Pancreas (tissue), 10 donors: ENCODE data around the gene TUBGCP5. TPM values are rescaled to one million over a fixed set of nuclear protein-coding genes. Genes with fewer than 3 reads are reported as not detected.

Experiments used
- ATAC-seq, 4 donors: fragments of 200-7000 bp; cut with Tn5 transposase; one replicate each; pipeline versions ENCODE4 v1.8.0 to v1.9.1; 2020; ENCODE audit warnings: mild to moderate bottlenecking in 4 of 4, moderate library complexity in 4 of 4
- DNase-seq, 6 donors: peaks; one replicate each; pipeline ENCODE4 v3.0.0-alpha.2; 2020
- FAIRE-seq: peaks from 2 replicates; lab custom pipeline; 2012; peaks lifted over from hg19 to GRCh38; lab: Jason Lieb, UNC
- H3K27ac ChIP-seq, 4 donors: fragments of 200-600 bp; sonication (generic); 1 replicate in 3 of 4; 2 replicates in 1 of 4; pipeline versions ENCODE4 v1.5.0 to v1.8.0; 2020
- H3K27me3 ChIP-seq, 4 donors: fragments of 200-600 bp; one replicate each; pipeline ENCODE4 v1.8.0; 2021
- H3K36me3 ChIP-seq, 3 donors: fragments of 200-600 bp; sonication (generic) in 1 of 3; one replicate each; pipeline versions ENCODE4 v1.5.0 to v1.8.0; 2020 to 2021
- H3K4me1 ChIP-seq, 3 donors: fragments of 200-600 bp; one replicate each; pipeline ENCODE4 v1.8.0; 2021
- H3K4me3 ChIP-seq, 4 donors: fragments of 200-600 bp; sonication (generic) in 2 of 4; one replicate each; pipeline versions ENCODE4 v1.5.0 to v1.8.0; 2020 to 2021
- H3K9me3 ChIP-seq, 4 donors: fragments of 200-600 bp; one replicate each; pipeline ENCODE4 v1.8.0; 2021
- WGBS, 2 donors: extraction: QIAGEN DNeasy Blood & Tissue Kit; methylation state at CpG; one replicate each; pipeline ENCODE4 v1.1.7; 2013; 5-methylcytosine and 5-hydroxymethylcytosine counted together
- intact Hi-C, 3 donors: fragments of 100-400 bp; cut with DNase I; formaldehyde crosslinking; loops; one replicate each; pipeline versions ENCODE4 v1.11.1 to v1.14.2; 2022
- polyA plus RNA-seq, 2 donors: library from polyadenylated mRNA; stranded (reverse); fragments of 200-250 nt; gene quantifications; one replicate each; pipeline ENCODE4 v1.2.3, GENCODE V29; 2013
- total RNA-seq, 6 donors: library from RNA; stranded (reverse); fragmentation: NEBNext Ultra II Directional in 4 of 6; extraction: Animal tissue kit (Norgen Biotek cat#: 25700) in 4 of 6; gene quantifications; one replicate each; pipeline versions ENCODE4 v1.2.1 to v1.2.4, GENCODE V29; 2021 to 2023
- TF ChIP-seq, protein P1 (sequence below), 4 donors: fragments of 200-600 bp; sonication (generic) in 3 of 4; IDR thresholded peaks; one replicate each; pipeline versions ENCODE4 v1.5.0 to v1.8.0; 2021; ENCODE audit warnings: antibody characterized with exemption in 4 of 4
- donor health status: healthy with polysubstance abuse.
- donor health status: DM: no; HTN: no; CAD: no; lungs with moderate emphysema.
- donor health status: DM: no; HTN: no; CAD: no.
- donor health status: control.
- donor health status: control.
- donor health status: Bipolar disorder and iron deficiency.
- donor health status: DM: yes; HTN: yes; CAD: no.
- donor health status: DM: no; HTN: no; CAD: no.
- donor health status: DM: no; HTN: no; CAD: no.
- donor health status: DM: yes; HTN: yes; CAD: no.

TUBGCP5 gene
- total and polyA plus RNA-seq, 8 donors, result 6.0 to 10.4 (median 7.6) TPM

GRCh38 chr15:23039917-23040281 lies 530 bp upstream of the TUBGCP5 start:
- no peaks in the 10 kb centered on the region for H3K9me3 ChIP-seq
- H3K4me1 ChIP-seq, result peaks cover 10 to 13% (median 13%) of the 10 kb centered on the region in 3 donors
- intact Hi-C loops, result no loop called here
- TF ChIP-seq, protein P1, sequence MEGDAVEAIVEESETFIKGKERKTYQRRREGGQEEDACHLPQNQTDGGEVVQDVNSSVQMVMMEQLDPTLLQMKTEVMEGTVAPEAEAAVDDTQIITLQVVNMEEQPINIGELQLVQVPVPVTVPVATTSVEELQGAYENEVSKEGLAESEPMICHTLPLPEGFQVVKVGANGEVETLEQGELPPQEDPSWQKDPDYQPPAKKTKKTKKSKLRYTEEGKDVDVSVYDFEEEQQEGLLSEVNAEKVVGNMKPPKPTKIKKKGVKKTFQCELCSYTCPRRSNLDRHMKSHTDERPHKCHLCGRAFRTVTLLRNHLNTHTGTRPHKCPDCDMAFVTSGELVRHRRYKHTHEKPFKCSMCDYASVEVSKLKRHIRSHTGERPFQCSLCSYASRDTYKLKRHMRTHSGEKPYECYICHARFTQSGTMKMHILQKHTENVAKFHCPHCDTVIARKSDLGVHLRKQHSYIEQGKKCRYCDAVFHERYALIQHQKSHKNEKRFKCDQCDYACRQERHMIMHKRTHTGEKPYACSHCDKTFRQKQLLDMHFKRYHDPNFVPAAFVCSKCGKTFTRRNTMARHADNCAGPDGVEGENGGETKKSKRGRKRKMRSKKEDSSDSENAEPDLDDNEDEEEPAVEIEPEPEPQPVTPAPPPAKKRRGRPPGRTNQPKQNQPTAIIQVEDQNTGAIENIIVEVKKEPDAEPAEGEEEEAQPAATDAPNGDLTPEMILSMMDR (IDR thresholded peaks at IDR 0.05), result no peak
- FAIRE-seq, result no peak
- H3K36me3 ChIP-seq, result no peaks in the 10 kb centered on the region
- 22 to 26% methylated on average over 10 of the region's 10 CpGs for WGBS, 2 donors
- no peaks in the 10 kb centered on the region for H3K27me3 ChIP-seq
- peak overlapping the region in 3 of 4 donors; percentile 69 to 85 (median 76) for H3K27ac ChIP-seq
- peak overlapping the region; percentile 47 to 91 (median 80) for H3K4me3 ChIP-seq
- DNase-seq, result peak in 1 of 6 donors; percentile 70
- ATAC-seq, result peak in 3 of 4 donors; percentile 17 to 54 (median 38)

DNA sequence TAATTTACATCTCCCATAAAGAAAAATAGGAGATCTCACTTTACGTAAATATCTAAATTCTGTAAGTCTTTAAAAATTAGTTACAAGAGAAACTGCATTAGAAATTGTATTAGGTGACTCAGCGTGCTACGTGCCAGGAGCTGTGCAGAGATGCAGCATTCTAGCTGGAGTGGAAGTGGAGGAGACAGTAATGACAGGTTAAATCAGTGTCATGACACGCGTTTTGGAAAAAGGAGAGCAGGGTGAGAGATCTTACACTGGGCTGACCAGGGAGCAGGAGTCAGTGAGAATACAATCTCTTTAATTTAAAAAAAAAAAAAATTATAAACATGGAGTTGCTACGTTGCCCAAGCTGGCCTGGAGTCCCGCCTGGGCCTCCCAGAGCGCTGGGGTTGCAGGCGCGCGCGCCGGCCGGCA lies 635 bp downstream of the TUBGCP5 start:
- DNase-seq (no peak), ATAC-seq (peak in 2 of 4 donors; percentile 4 to 11), FAIRE-seq (no peak)
- Histone ChIP-seq H3K36me3 (no peaks in the 10 kb centered on the region), H3K4me3 (peak overlapping the region; percentile 47 to 91 (median 80)), H3K9me3 (no peaks in the 10 kb centered on the region), H3K4me1 (peaks cover 17 to 19% (median 18%) of the 10 kb centered on the region in 3 donors), H3K27me3 (no peaks in the 10 kb centered on the region), H3K27ac (peak overlapping the region; percentile 66 to 85 (median 72))
- whole genome bisulfite sequencing, 2 donors, result 2 to 3% methylated on average over 14 of the region's 14 CpGs
- TF ChIP-seq, protein P1 (IDR thresholded peaks at IDR 0.05), result no peak
- intact Hi-C loops, result no loop called here

GRCh38 chr15:23035964-23036566 lies 3.3 kb downstream of the TUBGCP5 start:
- DNase-seq (peak in 4 of 6 donors; percentile 25 to 56 (median 38)), FAIRE-seq (no peak), ATAC-seq (peak in 1 of 4 donors; percentile 14)
- Histone ChIP-seq H3K36me3 (peaks cover 0 to 8% (median 5%) of the 10 kb centered on the region in 3 donors), H3K4me1 (peaks cover 19 to 25% (median 20%) of the 10 kb centered on the region in 3 donors), H3K4me3 (no peak overlapping the region), H3K9me3 (no peaks in the 10 kb centered on the region), H3K27ac (no peak overlapping the region), H3K27me3 (no peaks in the 10 kb centered on the region)
- WGBS, 2 donors, result 47 to 54% methylated on average over 5 of the region's 5 CpGs
- intact Hi-C loops, result no loop called here
- TF ChIP-seq, protein P1 (IDR thresholded peaks at IDR 0.05), result peak; percentile 48 to 63 (median 62)

- intact Hi-C loops, result no loop called here
- DNase-seq (no peak), ATAC-seq (peak; percentile 28 to 68 (median 50)), FAIRE-seq (no peak)
- TF ChIP-seq, protein P1 (IDR thresholded peaks at IDR 0.05), result no peak
- H3K27ac ChIP-seq, result no peak overlapping the region
- peaks cover 0 to 27% (median 5%) of the 10 kb centered on the region in 3 donors for H3K36me3 ChIP-seq
- no peak overlapping the region for H3K4me3 ChIP-seq
- H3K9me3 ChIP-seq, result no peaks in the 10 kb centered on the region
- peaks cover 19 to 25% (median 20%) of the 10 kb centered on the region in 3 donors for H3K4me1 ChIP-seq
- WGBS, 2 donors, result 46% methylated on average over 2 of the region's 2 CpGs
- no peaks in the 10 kb centered on the region for H3K27me3 ChIP-seq
Measured at GRCh38 chr15:23033979-23034378, 5.4 kb downstream of the TUBGCP5 start.

DNA sequence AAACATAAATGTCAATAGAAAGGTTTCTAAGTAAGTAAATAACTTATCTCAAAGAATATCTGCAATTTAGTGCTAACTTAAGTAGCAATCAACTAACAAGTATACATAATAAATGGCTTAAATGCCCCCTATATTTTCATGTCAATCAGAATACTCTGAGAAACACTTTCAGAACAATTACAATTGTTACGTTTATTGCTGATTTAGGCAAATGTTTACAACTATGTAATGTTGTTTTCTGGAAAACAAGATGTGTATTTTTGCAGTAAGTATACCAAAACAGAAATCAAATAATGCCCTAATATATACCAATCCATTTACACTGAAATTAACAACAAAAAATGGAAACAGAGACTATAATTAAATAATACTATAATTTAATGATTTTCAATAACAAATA lies 13.2 kb downstream of the TUBGCP5 start:
- no peak overlapping the region for H3K27ac ChIP-seq
- DNase-seq, result no peak
- no peaks in the 10 kb centered on the region for H3K9me3 ChIP-seq
- intact Hi-C loops, result no loop called here
- TF ChIP-seq, protein P1 (IDR thresholded peaks at IDR 0.05), result no peak
- no peak for ATAC-seq
- WGBS, 2 donors, result 80 to 88% methylated on average over 1 of the region's 1 CpG
- H3K36me3 ChIP-seq, result peaks cover 0 to 77% (median 8%) of the 10 kb centered on the region in 3 donors
- H3K27me3 ChIP-seq, result no peaks in the 10 kb centered on the region
- no peak for FAIRE-seq
- no peak overlapping the region for H3K4me3 ChIP-seq
- no peaks in the 10 kb centered on the region for H3K4me1 ChIP-seq
